NCI-H2081 (cell line): ENCODE measurements around the gene ARHGEF11.

ENCODE experiments used
- DNase-seq, 2 experiments: peaks; one replicate each; lab custom pipeline; 2025; lab: John Stamatoyannopoulos, UW

Gene ARHGEF11

DNA sequence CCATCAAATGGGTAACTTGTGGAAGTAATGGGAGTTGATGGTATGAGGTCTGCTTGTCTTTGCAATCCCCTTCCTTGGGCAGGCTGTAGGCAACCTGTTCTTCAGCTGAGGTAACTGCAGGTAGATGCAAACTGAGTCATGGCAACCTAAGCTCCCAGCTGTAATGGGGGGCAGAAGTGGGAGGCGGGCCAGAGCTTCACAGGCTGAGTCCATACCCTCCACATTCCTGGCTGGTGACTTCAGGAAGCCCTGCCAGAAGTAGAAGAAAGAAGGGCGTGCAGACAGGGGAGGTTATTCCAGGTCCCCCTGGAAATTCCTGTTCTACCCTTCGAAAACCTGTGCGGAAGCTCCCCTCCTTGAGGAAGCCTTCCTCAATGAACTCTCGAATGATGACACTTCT, 44.9 kb downstream of the ARHGEF11 start:
- DNase-seq, result no peak

DNA sequence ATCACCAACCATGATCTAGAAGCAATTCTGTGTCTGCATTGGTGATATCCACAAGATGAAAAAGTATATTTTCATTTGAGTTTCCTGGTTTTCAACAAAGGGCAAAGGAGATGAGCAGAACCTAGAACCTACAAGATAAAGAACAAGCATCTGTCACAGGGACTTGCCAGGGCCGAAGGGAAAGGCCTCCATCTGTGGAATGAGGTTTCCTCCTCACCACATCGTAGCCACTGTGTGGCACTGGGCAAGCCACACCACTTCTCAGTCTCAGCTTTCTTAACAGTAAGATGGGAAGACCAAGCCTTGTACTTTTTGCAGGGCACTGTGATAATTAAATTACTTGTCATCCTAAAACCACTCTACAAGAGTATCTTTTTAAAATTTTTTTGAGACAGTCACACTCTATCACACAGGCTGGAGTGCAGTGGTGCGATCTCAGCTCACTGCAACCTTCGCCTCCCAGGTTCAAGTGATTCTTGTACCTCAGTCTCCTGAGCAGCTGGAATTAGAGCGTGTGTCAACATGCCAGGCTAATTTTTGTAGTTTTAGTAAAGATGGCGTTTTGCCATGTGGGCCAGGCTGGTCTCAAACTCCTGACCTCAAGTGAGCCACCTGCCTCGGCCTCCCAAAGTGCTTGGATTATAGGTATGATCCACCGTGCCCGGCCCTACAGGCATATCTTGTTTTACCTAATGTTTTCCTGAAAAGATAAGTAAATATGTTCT, 45.8 kb downstream of the ARHGEF11 start:
- DNase-seq, result no peak

DNA sequence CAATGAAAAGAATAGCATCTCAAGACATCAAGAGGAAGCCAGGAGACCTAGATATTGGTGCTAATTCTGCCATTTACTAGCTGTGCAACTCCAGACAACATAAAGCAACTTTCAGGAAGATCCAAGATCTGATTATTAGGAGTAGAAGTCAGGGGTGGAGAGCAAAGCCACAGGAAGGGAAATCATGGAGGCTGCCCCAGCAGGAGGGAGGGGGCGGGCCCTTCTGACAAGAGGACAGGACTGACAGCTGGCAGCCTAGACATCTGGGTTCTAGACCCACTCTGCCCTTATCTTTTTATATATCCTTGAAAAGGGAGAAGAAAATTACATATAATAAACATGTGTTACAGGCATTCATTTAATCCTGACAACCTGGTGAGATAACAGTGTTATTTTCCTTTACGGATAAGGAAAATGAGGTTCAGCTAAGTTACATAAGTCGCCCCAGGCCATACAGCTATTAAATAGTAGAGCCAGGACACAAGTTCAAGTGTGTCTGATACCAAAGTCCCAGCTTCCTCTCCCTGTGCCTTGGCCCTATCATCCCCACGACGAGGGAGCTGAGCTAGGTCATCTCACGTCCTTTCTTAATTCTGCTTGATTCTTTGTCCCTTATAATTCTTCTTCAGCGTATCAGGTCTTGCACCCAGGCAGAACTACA, 46.6 kb downstream of the ARHGEF11 start:
- no peak for DNase-seq

DNA sequence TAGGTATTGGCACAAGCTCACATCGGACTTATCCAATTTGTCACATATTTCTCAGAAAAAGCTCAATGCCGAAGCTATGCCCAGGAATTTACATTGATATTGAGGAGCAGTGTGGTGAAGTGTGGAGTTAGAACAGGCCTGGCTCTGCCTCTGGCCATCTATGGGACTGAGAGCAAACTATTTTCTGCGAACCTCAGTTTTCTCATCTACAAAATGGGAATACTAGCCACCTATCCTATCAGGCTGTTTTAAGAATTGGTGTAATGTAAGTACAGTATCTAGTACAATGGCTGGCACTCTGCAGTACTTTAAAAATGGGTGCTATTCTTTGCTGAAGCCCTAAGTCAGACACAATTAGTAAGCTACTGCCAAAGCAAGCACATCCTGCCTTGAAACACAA, 47.2 kb downstream of the ARHGEF11 start:
- no peak for DNase-seq

DNA sequence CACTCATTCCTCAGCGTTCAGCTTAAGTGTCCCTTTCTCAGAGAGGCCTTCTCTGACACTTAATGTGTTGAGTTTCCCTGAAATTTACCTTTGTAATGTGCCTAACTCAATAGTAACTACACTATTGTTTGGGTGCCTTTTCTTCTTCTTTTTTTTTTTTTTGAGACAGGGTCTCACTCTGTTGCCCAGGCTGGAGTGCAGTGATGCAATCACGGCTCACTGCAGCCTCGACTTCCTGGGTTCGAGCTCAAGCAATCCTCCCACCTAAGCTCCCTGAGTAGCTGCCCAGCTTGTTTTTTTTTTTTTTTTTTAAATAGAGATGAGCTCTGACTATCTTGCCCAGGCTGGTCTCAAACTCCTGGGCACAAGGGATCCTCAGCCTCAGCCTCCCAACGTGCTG, 50.1 kb downstream of the ARHGEF11 start:
- DNase-seq, result no peak

DNA sequence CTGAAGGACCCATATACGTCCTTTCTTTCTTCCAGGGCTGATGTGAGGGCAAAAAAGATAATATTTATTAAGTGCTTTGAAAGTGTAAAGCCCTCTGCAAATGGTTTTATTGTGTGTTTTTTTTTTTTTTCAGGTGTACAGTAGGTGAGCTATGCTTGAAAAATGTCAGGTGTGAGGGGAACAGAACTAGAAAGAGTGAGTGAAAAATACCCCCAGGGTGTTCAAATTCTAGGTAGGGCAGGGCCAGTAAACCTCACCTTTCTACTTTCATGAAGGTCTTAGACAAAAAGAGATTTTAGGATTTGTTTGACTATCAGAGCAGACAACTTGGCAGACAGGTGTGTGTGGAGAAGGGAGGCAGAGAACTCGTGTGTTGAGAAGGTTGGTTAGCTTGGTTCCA, 51.3 kb downstream of the ARHGEF11 start:
- DNase-seq, result no peak

DNA sequence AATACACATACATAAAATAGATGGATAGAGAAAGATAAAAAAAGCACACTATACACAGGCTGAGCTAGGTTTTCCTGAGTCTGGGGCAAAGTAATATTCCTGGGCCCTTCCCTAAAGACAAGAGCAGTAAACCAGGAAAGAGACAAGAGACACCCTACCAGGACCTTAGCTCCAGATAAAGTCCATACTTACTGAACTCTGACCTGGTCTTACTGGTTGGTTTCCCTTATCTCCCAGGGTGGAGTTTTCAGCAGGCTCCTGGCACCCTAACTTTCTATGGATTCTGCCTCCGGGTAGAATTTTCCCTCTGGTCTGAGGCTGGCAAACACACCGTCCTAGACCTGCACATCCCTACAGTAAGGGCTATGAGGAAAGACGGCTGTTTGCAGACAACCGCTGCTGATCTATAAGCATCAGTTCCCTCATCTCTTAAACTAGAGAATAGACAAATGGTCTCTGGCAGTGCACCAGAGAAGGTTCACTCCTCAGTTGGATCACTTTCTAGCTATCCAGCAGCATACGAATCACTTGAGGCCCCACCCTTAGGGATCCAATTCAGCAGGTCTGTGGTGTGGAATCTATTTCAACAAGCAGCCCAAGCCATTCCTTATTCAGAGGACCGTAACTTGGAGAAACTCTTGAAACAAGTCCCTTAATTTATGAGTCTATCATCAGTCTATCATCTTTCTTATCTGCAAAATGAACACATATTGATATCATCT, 52.0 kb downstream of the ARHGEF11 start:
- DNase-seq, result no peak

DNA sequence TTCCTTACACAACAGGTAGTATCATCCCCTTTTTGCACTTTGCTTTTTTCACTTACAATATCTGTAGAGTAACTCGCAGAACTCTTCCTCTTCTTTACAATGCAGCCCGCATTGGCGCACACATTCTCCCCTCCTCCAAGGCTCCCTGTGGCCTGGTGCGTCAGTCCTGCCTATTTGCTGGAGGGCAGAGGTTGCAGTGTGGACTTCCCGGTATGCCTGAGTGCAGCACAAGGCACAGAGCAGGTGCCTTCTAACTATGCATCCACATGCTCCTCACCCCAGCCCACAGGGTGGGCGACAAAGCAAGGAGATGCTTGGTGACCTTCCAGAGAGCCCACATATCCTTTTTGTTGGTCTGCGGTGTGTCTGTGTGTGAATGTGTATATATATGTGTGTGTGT, 53.3 kb downstream of the ARHGEF11 start:
- DNase-seq, result no peak

DNA sequence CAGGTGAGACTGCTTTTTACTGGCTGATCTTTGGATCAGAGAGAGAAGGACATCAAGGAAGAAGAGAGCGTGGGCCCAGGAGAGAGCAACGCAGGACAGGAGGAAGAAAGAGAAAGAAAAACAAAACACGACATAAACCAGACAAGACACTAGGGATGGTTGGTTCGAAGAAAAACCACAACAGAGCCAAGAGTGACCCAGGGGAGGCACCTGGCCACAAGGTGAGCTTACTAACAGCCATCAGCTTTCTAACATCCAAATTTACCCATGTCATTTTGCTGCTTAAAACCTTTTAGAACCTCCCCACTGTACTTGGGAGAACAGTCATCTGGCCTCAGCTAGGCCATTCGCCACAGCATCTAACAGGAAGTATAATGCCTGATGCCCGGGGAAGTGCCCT, 57.8 kb downstream of the ARHGEF11 start:
- no peak for DNase-seq

DNA sequence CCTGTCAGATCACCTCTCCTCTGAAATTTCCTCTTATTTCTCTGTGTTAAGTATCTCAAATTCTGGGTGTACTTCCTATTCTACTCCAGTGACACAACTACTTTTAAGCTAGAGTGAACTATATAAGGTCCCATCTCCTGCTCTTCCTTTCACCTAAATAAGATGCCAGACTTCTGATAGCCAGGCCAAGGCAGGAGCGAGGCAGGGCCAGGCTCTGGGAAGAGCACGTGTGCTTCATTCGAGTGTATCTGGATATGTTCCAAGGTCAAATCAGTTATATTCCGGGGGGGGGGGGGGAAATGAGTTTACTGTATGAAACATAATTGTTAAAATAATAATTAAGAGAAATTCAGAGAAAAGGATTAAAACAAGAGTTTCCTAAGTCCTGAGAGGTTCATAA, 65.0 kb downstream of the ARHGEF11 start:
- DNase-seq, result no peak

DNA sequence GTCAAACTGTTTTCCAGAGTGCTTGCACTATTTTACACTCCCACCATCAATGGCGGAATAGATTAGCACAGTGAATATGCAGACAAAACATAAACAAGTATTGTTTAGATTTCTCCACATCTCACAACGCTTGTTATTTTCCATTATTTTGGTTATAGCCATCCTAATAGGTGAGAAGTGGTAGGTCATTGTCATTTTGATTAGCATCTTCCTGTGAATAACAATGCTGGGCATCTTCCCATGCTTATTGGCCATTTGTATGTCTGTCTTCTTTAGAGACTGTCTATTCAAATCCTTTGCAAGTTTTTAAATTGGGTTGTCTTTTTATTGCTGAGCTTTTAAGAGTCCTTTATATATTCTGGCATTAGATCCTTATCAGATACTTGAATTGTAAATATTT, 70.5 kb downstream of the ARHGEF11 start:
- no peak for DNase-seq

DNA sequence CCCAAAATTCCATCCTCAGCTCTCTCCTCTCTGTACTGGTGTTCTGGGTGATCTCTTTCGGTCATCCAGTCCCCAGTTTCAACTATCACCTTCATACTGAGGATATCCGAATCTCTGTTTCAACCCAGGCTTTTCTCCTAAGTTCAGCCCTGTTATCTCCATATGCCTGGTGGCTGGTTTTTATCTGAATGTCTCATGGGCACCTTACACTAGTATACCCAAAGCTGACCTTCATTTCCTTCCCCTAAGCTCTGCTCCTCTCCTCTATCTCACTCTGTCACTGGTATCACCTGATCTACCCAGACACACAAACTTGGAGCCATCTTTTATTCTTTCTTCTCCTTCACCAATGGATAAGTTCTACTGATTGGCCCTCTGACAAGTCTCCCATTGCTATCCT, 72.1 kb downstream of the ARHGEF11 start:
- no peak for DNase-seq

DNA sequence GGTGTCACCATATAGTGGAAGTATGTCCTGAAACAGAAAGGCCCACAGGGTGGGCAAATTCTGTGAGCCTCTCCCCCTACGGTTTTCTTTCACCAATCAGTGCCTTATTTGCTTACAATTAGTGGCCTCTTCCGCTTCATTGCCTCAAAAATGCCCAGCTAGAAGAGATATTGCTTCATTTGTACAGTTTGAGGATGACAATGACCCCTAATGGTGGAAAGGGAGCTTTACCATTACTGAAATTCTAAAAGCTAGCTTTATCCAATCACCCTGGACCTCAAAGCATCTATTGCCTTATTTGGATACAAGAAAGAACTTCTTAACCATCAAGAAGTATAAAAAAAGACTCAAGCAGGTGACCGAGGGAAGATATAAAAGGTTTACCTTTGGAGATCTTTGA, 75.5 kb downstream of the ARHGEF11 start:
- DNase-seq, result no peak

DNA sequence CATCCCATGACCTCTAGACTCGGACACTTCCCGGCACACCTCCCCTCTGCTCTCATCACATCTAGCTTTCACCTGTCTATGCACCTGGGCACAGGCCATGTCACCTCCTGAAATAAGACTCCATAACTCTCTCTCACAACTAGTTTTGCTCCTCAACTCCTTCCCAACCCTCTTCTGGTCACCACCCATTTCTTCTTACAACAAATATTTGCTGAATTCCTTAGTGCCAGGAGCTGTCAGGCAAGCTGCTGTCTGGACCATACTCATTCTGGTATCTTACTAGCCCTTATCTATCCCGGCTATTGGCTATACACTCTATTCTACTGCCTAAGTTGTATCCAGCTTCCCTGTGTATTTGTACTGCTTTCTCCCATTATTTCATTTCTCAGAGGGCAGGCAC, 76.0 kb downstream of the ARHGEF11 start:
- DNase-seq, result no peak

DNA sequence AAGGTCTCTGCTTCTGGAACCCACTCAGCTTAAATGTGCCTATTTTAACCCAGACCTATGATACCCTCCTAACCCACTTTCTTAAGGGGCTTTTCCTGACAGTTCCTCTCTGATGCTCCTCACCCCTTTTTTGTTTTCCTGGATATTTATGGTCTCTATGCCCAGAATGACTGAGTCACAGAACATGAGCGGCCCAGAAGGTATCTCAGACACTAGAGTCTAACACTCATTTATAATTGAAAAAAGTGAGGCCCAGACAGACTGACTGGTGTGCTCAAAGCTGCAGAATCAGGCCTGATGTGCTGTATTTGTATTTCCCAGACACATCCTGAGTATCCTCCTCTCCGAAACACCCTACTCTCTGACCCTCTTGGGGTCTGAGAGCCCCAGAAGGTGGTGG, 81.1 kb downstream of the ARHGEF11 start:
- DNase-seq, result no peak

DNA sequence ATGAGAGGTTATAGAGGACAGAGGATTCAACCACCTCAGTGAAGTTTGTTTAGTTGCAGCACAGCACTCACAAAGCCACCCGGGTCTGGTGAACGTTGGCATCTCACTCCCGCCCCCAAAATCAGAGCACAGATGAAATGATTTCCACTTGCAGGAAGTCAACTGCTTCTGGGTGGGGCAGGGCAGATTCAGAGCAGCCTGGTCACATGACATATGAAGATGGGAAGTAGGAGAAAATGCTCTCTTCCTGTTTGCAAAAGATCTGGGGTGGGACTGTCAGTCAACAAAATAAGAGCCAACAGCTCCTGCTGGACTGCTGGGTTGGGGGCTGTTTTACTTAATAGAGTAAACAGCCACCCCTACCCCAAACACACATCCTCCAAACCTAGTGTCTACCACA, 81.9 kb downstream of the ARHGEF11 start:
- DNase-seq, result no peak

DNA sequence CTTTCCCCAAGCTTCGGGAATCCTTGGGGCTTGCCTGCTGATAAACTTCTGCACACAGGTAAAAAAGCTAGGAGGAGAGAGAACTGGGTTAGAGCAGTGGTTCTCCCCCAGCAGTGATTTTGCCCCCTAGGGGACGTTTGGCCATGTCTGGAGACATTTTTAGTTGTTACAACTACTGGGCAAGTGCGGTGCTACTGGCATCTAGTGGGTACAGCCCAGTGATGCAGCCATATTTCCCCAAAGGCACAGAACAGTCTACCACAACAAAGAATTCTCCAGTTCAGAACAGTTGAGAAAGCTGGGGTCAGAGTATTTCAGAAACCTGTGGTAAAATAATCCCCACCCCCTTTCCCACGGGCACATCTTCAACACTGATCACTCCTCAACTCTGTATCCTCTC, 83.8 kb downstream of the ARHGEF11 start:
- peak in 1 of 2 experiments; percentile 16 for DNase-seq

DNA sequence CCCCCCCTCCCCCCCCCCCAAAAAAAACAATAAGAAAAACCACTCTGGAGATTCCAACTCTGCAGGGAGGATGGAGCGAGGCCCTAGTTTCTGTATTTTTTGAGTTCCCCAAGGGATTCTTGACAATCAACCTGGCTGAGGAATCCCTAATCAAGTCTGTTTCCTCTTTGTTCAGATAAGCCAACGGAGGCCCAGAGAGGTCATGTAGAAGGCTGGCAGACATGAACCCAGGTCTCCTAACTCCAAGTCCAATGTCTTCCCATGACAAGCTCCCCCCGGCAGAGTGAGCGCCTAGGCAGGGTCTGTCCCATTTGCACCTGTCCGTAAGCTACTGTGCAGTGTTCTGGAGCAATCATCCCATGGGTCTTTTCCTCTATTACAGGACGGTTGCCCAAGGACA, 85.6 kb downstream of the ARHGEF11 start:
- DNase-seq, result no peak

DNA sequence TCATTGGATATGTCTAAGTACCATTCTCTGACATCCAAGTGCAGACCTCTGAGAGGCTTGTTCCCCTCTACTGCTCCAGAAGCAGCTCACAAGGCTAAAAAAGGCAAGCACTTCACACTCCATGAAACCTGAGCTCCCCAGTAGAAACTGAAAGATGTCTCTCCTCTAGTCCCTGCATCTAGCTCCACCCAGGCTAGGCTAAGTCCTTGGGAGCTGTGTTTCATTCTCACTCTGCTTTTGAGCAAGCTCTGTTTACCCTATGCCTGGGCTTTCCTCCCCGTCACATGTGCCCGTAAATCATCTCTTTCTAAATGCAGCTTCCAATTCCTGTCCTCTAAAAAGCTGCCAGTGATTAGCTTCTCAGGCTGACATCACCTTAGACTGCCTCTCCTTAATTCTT, 86.1 kb downstream of the ARHGEF11 start:
- peak in 1 of 2 experiments; percentile 16 for DNase-seq

DNA sequence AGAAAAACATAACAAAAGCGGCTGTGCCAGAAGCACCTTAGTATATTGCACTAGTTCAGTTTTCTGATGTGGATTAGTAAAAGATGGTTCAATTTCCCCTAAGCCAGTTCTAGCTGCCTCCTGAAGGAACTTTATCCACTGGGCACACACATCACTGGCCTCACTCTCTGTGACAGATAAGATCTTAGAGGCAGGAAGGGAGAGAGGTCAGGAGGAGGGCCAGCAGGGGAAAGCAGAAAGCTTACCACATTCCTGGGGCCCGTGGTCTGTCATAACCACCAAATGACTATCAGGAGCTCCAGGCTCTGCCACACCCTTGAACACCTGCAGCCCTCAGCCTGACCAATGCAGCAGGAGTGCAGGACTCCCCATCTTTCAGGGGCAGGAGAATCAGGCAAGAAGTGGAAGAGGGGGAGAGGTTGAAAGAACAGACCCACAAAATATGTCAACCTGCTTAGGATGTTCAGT, 87.3 kb downstream of the ARHGEF11 start:
- DNase-seq, result no peak

DNA sequence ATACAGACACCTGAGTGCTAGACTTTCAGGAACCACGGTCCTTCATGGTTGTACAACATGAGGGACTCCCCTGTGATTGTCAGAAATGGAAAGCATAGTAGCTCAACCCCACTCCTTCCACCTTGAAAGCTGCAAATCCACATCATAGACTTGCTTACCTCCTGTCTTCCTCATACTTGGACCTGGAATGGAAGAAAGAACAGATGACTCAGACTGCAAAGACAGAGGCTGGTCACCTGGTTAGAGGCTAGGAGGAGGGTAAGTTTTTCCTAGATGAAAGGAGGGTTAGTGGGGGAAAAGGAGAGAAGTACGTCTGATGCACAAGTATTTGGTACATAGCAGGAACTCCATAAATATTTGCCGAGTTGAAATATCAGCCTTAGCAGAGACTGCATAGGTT, 87.9 kb downstream of the ARHGEF11 start:
- no peak for DNase-seq

DNA sequence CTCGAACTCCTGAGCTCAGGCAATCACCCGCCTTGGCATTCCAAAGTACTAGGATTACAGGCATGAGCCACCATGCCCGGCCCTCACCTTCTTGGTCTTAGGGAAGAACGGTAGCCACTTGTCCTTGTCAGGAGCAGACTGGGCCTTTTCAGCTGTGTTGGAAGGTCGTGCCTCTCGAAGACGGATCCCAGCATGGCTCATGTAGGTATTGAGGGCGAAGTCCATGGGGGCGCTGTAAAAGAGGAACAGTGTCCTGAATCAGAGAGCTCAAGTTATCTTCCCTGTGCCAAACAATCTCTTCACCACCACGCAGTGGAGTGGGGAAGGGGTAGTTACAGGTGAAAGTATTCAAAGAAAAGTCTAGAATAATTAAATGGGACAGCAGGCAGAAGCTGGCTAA, 89.2 kb downstream of the ARHGEF11 start:
- DNase-seq, result no peak

DNA sequence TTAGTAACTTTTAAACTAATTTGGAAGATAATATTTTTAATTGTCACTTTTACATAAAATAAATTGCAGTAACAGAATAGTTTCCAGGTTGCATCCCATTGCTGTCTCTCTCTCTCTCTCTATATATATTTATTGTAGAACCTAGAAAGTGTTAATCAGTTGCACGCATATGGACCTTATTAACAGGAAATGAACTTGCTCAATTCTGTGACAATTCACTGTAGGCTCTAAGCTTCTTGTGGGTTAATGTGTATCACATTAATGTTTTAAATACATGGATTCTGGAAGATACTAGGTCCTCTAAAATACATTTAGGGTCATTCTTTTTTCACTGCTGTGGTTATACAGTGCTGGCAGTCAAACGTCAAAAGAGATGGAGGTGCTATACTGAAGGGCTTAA, 92.0 kb downstream of the ARHGEF11 start:
- no peak for DNase-seq
